ENCODE data around the gene NT5E.
"Not testable (repeated sequence)": the region's sequence is repeated elsewhere in the genome, so short reads cannot be mapped to it uniquely, and the experiment has no call there.

NT5E gene

GRCh38 chr6:85449818-85450759, at the start of gene NT5E:
Gene NT5E, plus strand, starts transcription at chr6:85450083. Its CDS starts 57 bp downstream, at chr6:85450140.
- DNase-seq = peak; percentile 70

GRCh38 chr6:85400331-85400730, 49.6 kb upstream of the NT5E start:
- no peak for DNase-seq

GRCh38 chr6:85401186-85402021, 48.5 kb upstream of the NT5E start:
- peak; percentile 52 for DNase-seq

- DNase-seq = peak; percentile 52
Measured at GRCh38 chr6:85402071-85402470, 47.8 kb upstream of the NT5E start.

- no peak for DNase-seq
Measured at GRCh38 chr6:85402922-85403321, 47.0 kb upstream of the NT5E start.

- no peak for DNase-seq
Measured at GRCh38 chr6:85403331-85404015, 46.4 kb upstream of the NT5E start.

- not testable (repeated sequence) for DNase-seq
Measured at GRCh38 chr6:85404016-85404563, 45.8 kb upstream of the NT5E start.

GRCh38 chr6:85404564-85405174, 45.2 kb upstream of the NT5E start:
- peak; percentile 26 for DNase-seq

GRCh38 chr6:85405175-85405852, 44.6 kb upstream of the NT5E start:
- DNase-seq = no peak

GRCh38 chr6:85405853-85406198, 44.1 kb upstream of the NT5E start:
- DNase-seq = no peak

- no peak for DNase-seq
Measured at GRCh38 chr6:85406641-85407075, 43.2 kb upstream of the NT5E start.

- DNase-seq = no peak
Measured at GRCh38 chr6:85408039-85408438, 41.8 kb upstream of the NT5E start.

- no peak for DNase-seq
Measured at GRCh38 chr6:85412911-85413430, 36.9 kb upstream of the NT5E start.

- DNase-seq = no peak
Measured at GRCh38 chr6:85416049-85416448, 33.8 kb upstream of the NT5E start.

GRCh38 chr6:85416766-85417165, 33.1 kb upstream of the NT5E start:
- no peak for DNase-seq

- DNase-seq = no peak
Measured at GRCh38 chr6:85417336-85417735, 32.5 kb upstream of the NT5E start.

- DNase-seq = no peak
Measured at GRCh38 chr6:85418059-85418458, 31.8 kb upstream of the NT5E start.

- no peak for DNase-seq
Measured at GRCh38 chr6:85419046-85419759, 30.7 kb upstream of the NT5E start.

- no peak for DNase-seq
Measured at GRCh38 chr6:85420551-85420950, 29.3 kb upstream of the NT5E start.

GRCh38 chr6:85421181-85421580, 28.7 kb upstream of the NT5E start:
- DNase-seq = no peak

- DNase-seq = no peak
Measured at GRCh38 chr6:85421972-85422371, 27.9 kb upstream of the NT5E start.
